NCI-H1694 treated with DMSO at 0.1 percent for 48 hours (cell line): Measurements from ENCODE around the gene SNX9.

Experiments used
- DNase-seq: peaks from one replicate; lab custom pipeline; 2025; lab: John Stamatoyannopoulos, UW

SNX9 gene

DNA sequence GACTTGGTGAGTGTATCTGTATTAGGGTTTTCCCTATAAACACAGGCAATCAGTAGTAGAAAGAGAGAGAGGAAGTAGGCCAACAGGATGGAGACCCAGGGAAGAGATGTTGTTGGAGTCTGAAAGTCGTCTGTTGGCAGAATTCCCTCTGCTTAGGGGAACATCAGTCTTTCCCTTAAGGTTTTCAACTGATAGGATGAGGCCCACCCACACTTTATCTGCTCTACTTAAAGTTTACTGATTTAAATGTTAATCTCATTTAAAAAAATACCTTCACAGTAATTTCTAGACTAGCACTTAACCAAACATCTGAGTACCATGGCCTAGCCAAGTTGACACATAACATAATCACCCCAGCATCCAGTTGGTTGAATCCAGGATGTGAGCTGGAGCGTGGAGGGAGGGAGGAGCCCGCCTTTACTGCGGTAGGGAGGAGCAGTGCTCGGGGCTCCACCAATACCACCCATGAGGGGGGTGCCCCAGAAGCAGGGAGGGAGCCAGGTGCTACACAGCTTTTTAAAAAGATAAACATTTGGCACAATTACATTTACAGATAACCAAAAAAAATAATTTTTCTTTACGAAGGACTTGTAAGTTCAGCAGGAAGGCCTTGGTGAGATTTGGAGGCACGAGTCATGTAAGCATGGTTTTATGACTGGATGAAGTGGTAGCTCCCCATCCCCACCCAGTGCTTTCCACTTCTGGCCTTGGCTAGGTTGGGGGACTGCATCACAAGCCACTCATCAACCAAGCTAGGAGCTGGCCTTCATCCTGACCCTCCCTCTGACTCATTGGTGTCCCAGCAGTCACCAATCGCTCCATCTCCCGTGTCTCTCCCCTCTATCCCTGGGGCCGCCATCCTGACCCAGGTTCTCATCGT is 18.4 kb upstream of the SNX9 start:
- DNase-seq: no peak

DNA sequence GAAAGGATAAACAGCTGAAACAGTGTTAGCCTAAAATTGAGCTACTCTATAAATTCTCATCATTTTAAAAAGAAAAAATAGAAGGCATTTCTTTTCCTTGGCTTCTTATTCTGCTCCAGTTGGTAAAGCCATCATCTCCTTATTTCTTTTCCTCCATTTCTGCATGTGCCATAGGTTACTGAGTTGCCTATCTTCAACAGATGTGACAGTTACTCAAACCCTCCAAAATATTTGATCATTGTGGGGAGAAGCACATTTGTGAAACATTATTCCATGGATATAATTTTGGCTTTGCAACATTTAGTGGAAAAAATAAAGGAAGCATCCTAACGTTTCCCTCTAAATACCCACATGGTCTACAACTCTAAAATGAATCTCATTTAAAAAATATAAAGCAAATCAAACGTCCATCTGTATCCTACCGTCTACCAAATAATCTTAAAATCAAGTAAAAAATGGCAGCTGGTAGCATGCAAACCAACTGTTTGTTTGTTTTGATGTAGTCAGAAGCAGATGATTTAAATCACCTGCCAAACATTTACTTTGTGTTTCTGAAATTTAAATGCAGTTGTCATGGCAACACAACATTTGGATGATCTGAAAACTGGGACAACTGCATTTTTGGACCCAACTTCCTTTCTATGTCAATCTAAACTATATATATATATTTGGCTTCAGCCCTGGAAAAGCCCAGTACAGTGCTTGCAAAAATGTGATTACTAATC is 16.8 kb upstream of the SNX9 start:
- DNase-seq: no peak

DNA sequence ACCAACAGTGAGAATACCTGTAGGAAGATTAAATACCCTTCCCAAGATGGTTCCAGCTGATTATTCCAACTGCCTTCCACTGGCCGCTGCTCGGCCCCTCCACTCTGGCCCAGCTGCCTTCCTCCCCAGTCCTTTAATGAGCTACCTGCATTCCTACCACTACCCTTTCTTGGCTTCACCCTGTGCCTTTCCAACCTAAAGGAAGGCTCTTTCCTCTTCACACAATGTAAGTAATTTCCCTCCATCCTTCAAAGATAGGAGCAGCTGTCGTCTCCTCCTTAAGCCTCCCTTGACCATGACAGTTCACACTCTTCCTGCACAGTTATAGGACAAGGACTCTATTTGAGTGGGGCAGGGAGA is 16.2 kb upstream of the SNX9 start:
- DNase-seq: no peak

DNA sequence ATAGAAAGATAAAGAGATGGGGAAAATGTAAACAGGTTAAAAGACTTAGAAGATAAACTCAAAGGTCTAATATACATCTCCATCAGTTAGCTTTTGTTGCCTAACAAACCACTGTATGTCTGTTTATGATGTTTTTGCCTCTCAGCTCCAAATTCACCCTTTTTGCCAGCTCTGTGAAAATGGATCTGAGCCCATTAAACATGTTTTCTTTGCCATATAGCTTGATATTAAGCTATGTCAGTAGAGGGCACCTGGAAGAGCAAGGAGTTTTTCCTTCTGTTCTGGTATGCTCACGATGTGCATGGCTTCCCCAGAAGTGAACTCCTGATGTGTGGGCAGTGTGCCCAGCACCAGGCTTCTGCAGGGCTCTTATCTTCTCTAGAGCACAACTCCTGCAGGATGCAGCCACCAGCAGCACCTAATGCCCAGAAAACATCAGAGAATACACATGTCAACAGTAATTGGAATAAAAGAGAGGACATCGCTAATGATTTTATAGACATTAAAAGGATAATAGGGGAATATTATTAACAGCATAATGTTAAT is 14.6 kb upstream of the SNX9 start:
- DNase-seq: no peak

DNA sequence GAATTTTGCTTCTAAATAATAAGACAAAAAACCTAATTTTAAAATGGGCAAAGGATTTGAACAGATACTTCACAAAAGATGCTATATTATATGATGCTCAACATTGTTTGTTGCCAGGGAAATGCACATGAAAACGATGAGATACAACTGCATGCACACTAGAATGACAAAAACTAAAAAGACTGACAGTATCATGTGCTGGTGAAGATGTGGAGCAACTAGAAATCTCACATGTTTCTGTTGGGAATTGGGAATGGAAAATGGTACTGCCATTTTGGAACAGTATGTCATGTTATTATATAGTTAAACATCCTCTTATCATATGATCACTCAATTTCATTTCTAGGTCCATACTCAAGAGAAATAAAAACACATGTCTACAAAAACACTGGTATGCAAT is 13.4 kb upstream of the SNX9 start:
- DNase-seq: no peak

DNA sequence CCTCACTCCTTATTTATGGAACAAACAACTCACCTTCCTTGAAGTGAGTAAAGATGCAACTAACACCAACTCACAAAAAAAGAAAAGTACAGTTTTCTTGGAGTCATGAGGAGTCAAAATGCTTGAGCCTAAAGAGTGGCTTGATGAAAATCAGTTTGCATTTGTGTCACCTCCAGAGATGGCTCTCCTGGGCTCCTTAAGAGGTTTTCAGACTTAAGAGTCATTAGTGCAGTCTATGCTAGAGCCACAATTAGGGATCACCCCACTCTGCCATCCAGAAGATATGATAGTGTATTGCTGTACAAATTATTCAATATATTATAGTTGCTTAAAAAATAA is 11.9 kb upstream of the SNX9 start:
- no peak for DNase-seq

DNA sequence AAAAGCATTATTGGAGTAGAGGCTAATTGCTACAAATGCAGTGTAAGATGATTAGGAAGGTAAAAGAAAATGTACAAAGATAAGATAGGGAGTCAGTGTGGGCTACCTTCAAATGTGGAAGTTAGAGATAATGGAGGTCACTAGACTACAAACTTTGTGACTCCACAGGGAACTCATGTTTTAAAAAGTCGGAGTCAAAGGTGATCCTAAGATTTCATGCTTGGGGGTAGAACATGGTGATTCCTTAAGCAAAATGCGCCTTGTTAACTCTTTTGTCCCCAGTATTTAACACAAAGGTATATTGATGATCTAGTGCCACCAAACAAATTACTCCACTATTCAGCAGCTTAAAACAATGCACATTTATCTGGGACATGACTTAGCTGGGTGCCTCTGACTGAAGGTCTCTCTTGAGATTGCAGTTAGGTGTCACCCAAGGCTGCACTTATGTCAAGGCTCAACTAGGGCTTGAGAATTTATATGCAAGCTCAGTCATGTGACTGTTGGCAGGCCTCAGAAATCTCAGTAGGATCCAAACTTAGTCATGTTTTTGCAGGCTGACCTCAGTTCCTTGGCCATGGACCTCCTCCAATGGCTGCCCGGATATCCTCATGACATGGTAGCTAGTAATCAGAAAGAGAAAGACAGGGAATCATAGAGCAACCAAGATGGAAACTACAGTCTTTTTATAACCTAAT is 11.4 kb upstream of the SNX9 start:
- DNase-seq: no peak

DNA sequence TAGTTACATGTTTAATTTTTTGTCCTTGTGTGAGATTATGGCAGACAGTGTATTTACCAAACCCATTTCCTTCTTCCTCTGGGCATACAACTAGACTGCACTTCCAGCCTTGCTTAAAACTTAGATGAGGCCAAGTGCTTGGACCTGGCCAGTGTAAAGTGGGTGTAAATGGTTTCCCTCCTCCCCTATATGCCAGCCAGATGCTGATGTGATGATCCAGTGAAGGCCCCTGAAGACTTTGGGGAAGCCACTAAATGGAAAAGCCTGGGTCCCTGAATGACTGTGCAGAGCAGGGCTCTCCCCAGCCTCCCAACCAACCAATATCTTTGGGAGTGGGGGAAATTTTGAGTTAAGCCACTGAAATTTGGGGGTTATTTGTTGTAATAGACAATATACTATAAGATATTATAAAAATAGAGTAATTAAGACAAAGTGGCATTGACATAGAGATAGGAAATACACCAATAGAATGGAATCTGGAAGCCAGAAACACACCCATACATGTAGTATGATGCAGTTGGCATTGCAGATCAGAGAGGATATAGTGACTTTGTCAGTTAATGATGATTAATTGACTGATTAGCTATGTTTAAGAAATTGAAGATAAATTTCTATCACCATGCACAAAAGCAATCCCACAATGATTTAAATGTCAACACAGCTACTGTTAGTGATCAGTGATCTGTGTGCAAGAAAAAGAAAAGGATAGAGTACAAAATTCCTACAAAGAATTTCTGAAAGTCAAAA is 10.4 kb upstream of the SNX9 start:
- no peak for DNase-seq

DNA sequence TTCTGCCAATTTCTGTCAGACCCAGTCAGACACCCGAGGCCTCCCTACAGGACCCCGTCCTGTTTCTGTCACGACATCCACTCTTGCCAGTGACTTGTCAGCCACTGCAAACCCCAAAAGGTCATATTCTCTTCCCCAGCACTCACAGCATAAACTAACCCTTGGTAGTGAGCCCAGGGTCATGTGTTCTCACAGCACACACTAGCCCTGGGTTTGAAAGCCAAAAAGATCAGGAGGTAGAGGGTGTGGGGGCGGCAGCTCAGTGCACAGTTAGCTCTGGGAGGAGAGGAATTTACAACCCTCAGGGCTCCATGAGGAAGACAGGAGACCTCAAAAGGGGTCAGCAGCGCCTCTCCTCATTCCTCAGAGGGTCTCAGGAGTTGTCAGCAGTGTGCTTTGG is 9.9 kb upstream of the SNX9 start:
- no peak for DNase-seq

DNA sequence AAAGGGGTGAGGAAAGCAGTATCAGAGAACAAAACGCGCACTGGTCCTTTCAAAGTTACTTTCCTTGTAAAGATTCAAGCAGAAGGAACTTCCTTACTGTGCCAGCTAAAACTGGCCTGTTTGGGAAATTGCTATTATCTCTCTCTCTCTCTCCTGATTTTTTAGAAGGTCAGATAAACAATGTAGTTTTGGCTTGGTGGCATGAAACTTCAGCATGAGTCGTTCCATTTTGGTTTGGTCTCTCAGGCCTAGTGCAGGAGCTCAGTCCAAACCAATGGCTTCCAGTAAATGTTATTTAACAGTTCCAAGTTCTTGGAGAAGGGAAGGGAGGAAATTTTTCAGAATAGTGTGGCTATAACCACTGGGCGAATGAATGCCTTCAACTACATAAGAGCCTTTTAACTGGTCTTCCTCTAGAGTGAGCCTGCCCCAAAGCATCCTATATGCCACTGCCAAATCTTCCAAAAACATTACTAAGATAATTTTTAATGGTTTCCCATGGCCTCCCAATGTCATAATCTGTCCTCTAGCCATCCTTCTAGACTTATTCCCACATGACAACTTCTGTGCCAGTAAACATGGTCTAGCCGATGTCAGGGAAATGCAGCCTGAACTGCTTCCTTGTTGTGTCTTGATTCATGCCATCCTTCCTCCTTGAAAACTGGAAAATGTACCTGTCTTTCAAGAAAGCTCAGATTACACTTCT is 9.1 kb upstream of the SNX9 start:
- DNase-seq: no peak

DNA sequence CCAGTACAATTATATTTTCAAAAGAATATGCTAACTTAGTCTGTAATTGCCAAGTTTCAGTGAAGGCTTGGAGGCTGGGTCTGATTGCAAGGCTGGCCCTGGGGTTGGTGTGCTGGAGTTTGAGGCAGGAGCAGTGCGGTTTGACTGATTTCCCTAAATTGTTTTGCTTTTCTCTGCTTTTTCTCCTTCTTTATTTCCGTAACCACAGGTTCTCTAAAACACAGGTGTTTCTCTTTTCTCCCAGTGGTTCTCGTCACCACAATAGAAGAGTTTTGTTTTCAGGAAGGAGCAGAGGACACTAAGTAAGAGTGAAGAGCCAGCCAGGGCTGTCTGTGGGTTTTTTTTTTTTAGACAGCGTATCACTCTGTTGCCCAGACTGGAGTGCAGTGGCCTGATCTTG is 8.2 kb upstream of the SNX9 start:
- no peak for DNase-seq

GRCh38 chr6:157821342-157822033 is 1.6 kb upstream of the SNX9 start:
- no peak for DNase-seq

GRCh38 chr6:157822245-157823000 is 623 bp upstream of the SNX9 start:
- no peak for DNase-seq

- peak; percentile 24 for DNase-seq
These were observed 703 bp downstream of the SNX9 start for GRCh38 chr6:157823528-157824370.

- DNase-seq: no peak
These were observed 2.3 kb downstream of the SNX9 start for GRCh38 chr6:157825243-157825904.

- DNase-seq: peak; percentile 91
These were observed 7.4 kb downstream of the SNX9 start for GRCh38 chr6:157830354-157831017.

GRCh38 chr6:157831018-157831369 is 7.9 kb downstream of the SNX9 start:
- DNase-seq: peak; percentile 50
